Measurements from ENCODE around the gene ZP2. TPM values are rescaled to one million over a fixed set of nuclear protein-coding genes. Genes with fewer than 3 reads are reported as not detected.

ZP2 gene
- total RNA-seq = under 1 TPM in 1 of 7 donors, not detected in 6; 0.36 TPM
- 1 to 10 TPM in 1 of 2 donors, under 1 TPM in 1; 0.37 to 1.1 TPM for polyA plus RNA-seq
- long read RNA-seq, donor 1 = 0 reads
- long read RNA-seq, donor 2 = 0 reads
- long read RNA-seq, donor 3 = 0 reads

DNA sequence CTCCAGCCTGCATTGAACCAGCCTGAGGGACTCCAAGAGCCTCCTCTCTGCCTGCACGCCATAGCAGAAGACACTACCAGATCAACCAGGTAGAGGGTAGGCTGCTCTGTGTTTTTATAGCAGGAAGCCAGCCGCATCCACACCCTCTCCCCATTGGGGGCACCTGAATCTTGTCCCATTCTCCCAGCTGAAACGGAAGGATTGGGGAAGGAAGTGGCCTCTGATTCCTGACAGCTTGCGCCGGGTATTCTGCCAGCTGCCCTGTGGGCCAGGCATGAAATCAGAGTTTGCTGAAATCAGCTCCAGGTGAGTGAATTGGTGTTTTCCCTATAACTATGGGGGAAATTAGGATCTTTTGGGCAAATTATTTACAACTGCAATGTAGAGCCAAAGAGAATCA is at the start of gene ZP2:
ZP2 (minus strand) TSS at position 89 of the 400 bp plus-strand sequence; CDS start at position 62, 27 bp downstream.
- intact Hi-C loops (cut with DNase I) = loop anchor here in 1 of 4 donors (10.0 kb wide), 1 partner anchor 53 kb away; no protein-coding TSS in a partner anchor
- 73 to 81% (median 74%) methylated on average over 5 of the region's 5 CpGs for WGBS, 3 donors

DNA sequence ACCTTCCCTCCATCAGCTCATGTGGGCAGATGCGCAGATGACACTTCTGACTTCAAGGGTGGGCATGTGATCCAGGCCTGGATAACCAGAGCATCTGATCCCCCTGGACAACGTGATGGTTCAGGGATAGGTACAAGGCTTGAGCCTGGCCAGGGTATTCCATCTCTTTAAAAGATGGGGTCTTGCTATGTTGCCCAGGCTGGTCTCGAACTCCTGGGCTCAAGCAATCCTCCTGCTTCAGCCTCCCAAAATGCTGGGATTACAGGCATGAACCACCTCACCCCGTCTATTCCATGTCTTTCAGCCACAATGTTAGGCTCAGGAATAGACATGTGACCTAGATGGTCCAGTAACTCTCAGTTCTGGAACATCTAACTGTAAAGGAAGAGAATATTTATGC is 45.9 kb upstream of the ZP2 start:
- H3K9me3 ChIP-seq = no peaks in the 10 kb centered on the region
- no peaks in the 10 kb centered on the region for H3K36me3 ChIP-seq
- H3K27me3 ChIP-seq = no peaks in the 10 kb centered on the region
- H3K4me1 ChIP-seq (ENCODE audit: insufficient read depth) = no peaks in the 10 kb centered on the region
- H3K27ac ChIP-seq = no peak overlapping the region
- no peak for DNase-seq
- H3K4me3 ChIP-seq = no peak overlapping the region
- intact Hi-C loops (cut with DNase I) = no loop called here
- WGBS, 3 donors = 86 to 96% (median 90%) methylated on average over 4 of the region's 4 CpGs
- TF ChIP-seq POLR2A (IDR thresholded peaks at IDR 0.05) = no peak
- TF ChIP-seq EP300 (IDR thresholded peaks at IDR 0.05) = no peak
- TF ChIP-seq, protein P1, sequence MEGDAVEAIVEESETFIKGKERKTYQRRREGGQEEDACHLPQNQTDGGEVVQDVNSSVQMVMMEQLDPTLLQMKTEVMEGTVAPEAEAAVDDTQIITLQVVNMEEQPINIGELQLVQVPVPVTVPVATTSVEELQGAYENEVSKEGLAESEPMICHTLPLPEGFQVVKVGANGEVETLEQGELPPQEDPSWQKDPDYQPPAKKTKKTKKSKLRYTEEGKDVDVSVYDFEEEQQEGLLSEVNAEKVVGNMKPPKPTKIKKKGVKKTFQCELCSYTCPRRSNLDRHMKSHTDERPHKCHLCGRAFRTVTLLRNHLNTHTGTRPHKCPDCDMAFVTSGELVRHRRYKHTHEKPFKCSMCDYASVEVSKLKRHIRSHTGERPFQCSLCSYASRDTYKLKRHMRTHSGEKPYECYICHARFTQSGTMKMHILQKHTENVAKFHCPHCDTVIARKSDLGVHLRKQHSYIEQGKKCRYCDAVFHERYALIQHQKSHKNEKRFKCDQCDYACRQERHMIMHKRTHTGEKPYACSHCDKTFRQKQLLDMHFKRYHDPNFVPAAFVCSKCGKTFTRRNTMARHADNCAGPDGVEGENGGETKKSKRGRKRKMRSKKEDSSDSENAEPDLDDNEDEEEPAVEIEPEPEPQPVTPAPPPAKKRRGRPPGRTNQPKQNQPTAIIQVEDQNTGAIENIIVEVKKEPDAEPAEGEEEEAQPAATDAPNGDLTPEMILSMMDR (IDR thresholded peaks at IDR 0.05) = no peak

More for the DNA sequence above, at the start of gene ZP2:
- H3K27ac ChIP-seq = no peak within 1 kb of the TSS
- H3K27me3 ChIP-seq = no peaks in the 10 kb centered on the region
- DNase-seq = no peak
- no peaks in the 10 kb centered on the region for H3K9me3 ChIP-seq
- no peaks in the 10 kb centered on the region for H3K36me3 ChIP-seq
- no peak within 1 kb of the TSS for H3K4me3 ChIP-seq
- no peak for TF ChIP-seq POLR2A (IDR thresholded peaks at IDR 0.05)
- TF ChIP-seq, protein P1 (IDR thresholded peaks at IDR 0.05) = no peak
- TF ChIP-seq EP300 (IDR thresholded peaks at IDR 0.05) = no peak
- no peaks in the 10 kb centered on the region for H3K4me1 ChIP-seq (ENCODE audit: insufficient read depth)

DNA sequence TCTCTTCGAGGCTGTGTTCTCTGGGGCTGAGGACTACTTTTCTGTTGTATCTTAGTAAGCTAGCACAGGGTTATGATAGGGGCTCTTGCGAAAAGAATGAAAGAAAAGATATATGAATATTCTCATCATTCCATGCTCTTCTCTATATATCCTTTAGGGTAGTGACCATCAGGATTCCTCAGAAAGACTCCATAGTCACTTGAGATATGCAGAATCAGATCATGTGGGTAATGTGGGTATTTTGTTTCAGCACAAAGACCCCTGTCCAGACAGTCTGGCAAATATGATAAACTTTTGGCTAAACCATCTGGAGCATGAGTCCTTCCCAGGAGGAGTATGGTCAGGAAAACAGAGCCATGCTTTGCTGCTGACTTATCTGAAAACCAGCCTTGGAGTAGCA is 45.3 kb upstream of the ZP2 start:
- WGBS, 3 donors = 82 to 94% (median 85%) methylated on average over 2 of the region's 2 CpGs
- DNase-seq = no peak

DNA sequence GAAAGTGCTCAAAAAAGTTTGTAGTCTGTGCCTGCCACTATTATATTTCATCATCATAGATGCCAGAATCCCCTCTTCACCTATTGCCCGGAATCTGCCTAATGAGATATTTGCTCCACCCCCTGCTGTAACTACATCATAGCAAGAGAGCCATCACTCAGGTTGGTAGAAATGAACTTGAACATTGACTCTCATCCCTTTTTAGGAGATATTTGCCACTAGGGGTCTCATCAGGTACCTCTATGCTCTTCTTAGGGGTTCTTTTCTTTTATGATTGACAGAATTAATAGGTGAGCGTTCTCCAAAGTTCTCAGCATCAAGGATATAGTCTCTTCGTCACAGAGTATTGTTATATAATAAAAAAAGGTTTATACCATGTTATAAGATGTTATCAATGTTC is 42.1 kb upstream of the ZP2 start:
- Histone ChIP-seq H3K4me3 (no peak overlapping the region), H3K36me3 (no peaks in the 10 kb centered on the region), H3K27me3 (no peaks in the 10 kb centered on the region), H3K27ac (no peak overlapping the region), H3K9me3 (no peaks in the 10 kb centered on the region), H3K4me1 (ENCODE audit: insufficient read depth) (no peaks in the 10 kb centered on the region)
- intact Hi-C loops (cut with DNase I) = no loop called here
- 76 to 87% (median 77%) methylated on average over 3 of the region's 3 CpGs for WGBS, 3 donors
- TF ChIP-seq EP300 (IDR thresholded peaks at IDR 0.05) (no peak), POLR2A (IDR thresholded peaks at IDR 0.05) (no peak)
- TF ChIP-seq, protein P1 (IDR thresholded peaks at IDR 0.05) = no peak
- no peak for DNase-seq

More for the DNA sequence above, 45.3 kb upstream of the ZP2 start:
- no peak for TF ChIP-seq POLR2A (IDR thresholded peaks at IDR 0.05)
- TF ChIP-seq, protein P1 (IDR thresholded peaks at IDR 0.05) = no peak
- TF ChIP-seq EP300 (IDR thresholded peaks at IDR 0.05) = no peak
- no peaks in the 10 kb centered on the region for H3K27me3 ChIP-seq
- H3K27ac ChIP-seq = no peak overlapping the region
- no peaks in the 10 kb centered on the region for H3K9me3 ChIP-seq
- no peaks in the 10 kb centered on the region for H3K4me1 ChIP-seq (ENCODE audit: insufficient read depth)
- no peaks in the 10 kb centered on the region for H3K36me3 ChIP-seq
- intact Hi-C loops (cut with DNase I) = no loop called here
- H3K4me3 ChIP-seq = no peak overlapping the region

Data from ovary (tissue), 10 donors.